Choroid plexus epithelial cell (primary cell): ENCODE measurements around the gene ARHGEF7.
"Not testable (repeated sequence)": the region's sequence is repeated elsewhere in the genome, so short reads cannot be mapped to it uniquely, and the experiment has no call there.

Experiments used
- DNase-seq: peaks from one replicate; pipeline ENCODE4 v3.0.0-alpha.2; 2010; ENCODE audit warnings: low read depth
- H3K4me3 ChIP-seq: 2 replicates; pipeline ENCODE4 v1.5.1; 2011; ENCODE audit warnings: low read depth, mild to moderate bottlenecking, control low read depth, low read length, moderate library complexity
- CTCF ChIP-seq: conservative IDR thresholded peaks from 2 replicates; pipeline ENCODE4 v1.5.1; 2011; ENCODE audit warnings: low read depth, mild to moderate bottlenecking, control low read depth, inconsistent platforms, low read length, moderate library complexity

ARHGEF7 gene

GRCh38 chr13:111198732-111199378 is 83.7 kb downstream of the ARHGEF7 start:
- H3K4me3 ChIP-seq, DNase-seq: not testable (repeated sequence)

- no peak for DNase-seq
- TF ChIP-seq CTCF: no peak
- H3K4me3 ChIP-seq: no peak overlapping the region
Measured at GRCh38 chr13:111201304-111201940, 86.3 kb downstream of the ARHGEF7 start.

GRCh38 chr13:111202156-111202621 is 87.1 kb downstream of the ARHGEF7 start:
- DNase-seq: no peak
- TF ChIP-seq CTCF: no peak
- H3K4me3 ChIP-seq: no peak overlapping the region

GRCh38 chr13:111202745-111203144 is 87.6 kb downstream of the ARHGEF7 start:
- peak; percentile 96 for DNase-seq
- peak overlapping the region; percentile 57 for H3K4me3 ChIP-seq
- no peak for TF ChIP-seq CTCF

GRCh38 chr13:111203736-111204389 is 88.8 kb downstream of the ARHGEF7 start:
- peak overlapping the region; percentile 57 for H3K4me3 ChIP-seq
- no peak for TF ChIP-seq CTCF
- no peak for DNase-seq

- H3K4me3 ChIP-seq: peak overlapping the region; percentile 57
- DNase-seq: peak; percentile 86
- no peak for TF ChIP-seq CTCF
Measured at GRCh38 chr13:111204438-111205177, 89.5 kb downstream of the ARHGEF7 start.

- H3K4me3 ChIP-seq: no peak overlapping the region
- TF ChIP-seq CTCF: no peak
- no peak for DNase-seq
Measured at GRCh38 chr13:111206148-111206547, 91.0 kb downstream of the ARHGEF7 start.
